Psoas muscle (tissue), 8 donors: Measurements from ENCODE around the gene ZNF668. TPM values are rescaled to one million over a fixed set of nuclear protein-coding genes. Genes with fewer than 3 reads are reported as not detected.

Experiments
- ATAC-seq, 4 donors: fragments of 200-7000 bp; cut with Tn5 transposase; one replicate each; pipeline ENCODE4 v1.9.1; 2020; ENCODE audit warnings: moderate library complexity in 3 of 4, mild to moderate bottlenecking in 2 of 4
- DNase-seq, 2 donors: peaks; one replicate each; pipeline ENCODE4 v3.0.0-alpha.2; 2020
- H3K27ac ChIP-seq: fragments of 200-600 bp; one replicate; pipeline ENCODE4 v1.8.0; 2022
- H3K27me3 ChIP-seq, 3 donors: fragments of 200-600 bp in 1 of 3; one replicate each; pipeline versions ENCODE4 v1.6.1 to v1.8.0; 2013 to 2022; ENCODE audit warnings: low read length in 2 of 3, mild to moderate bottlenecking in 2 of 3, moderate library complexity in 1 of 3; ENCODE audit not compliant: insufficient read depth in 3 of 3
- H3K36me3 ChIP-seq, 2 donors: fragments of 200-600 bp in 1 of 2; one replicate each; pipeline versions ENCODE4 v1.6.1 to v1.8.0; 2013 to 2022; ENCODE audit warnings: low read depth in 1 of 2, mild to moderate bottlenecking in 1 of 2, moderate library complexity in 1 of 2; ENCODE audit not compliant: insufficient read depth in 1 of 2
- H3K4me1 ChIP-seq: fragments of 200-600 bp; one replicate; pipeline ENCODE4 v1.8.0; 2022
- H3K4me3 ChIP-seq: fragments of 200-600 bp; one replicate; pipeline ENCODE4 v1.8.0; 2022; ENCODE audit warnings: mild to moderate bottlenecking
- H3K9me3 ChIP-seq: fragments of 200-600 bp; one replicate; pipeline ENCODE4 v1.8.0; 2022
- WGBS, 3 donors: extraction: QIAGEN DNeasy Blood & Tissue Kit; methylation state at CpG; one replicate each; pipeline versions ENCODE4 v1.1.6 to v1.1.7; 2013; 5-methylcytosine and 5-hydroxymethylcytosine counted together
- intact Hi-C, 2 donors: fragments of 100-400 bp; cut with DNase I; formaldehyde crosslinking; loops; one replicate each; pipeline versions ENCODE4 v1.11.0 to v1.14.2; 2022
- polyA plus RNA-seq, 3 donors: library from polyadenylated mRNA; stranded (reverse); fragments of 200-250 nt; gene quantifications; one replicate each; pipeline ENCODE4 v1.2.3, GENCODE V29; 2013
- total RNA-seq, 4 donors: library from RNA; stranded (reverse); fragmentation: NEBNext Ultra II Directional in 2 of 4; extraction: Animal tissue kit (Norgen Biotek cat#: 25700) in 2 of 4; gene quantifications; one replicate each; pipeline versions ENCODE4 v1.2.1 to v1.2.4, GENCODE V29; 2021 to 2023
- TF ChIP-seq, protein P1 (sequence below): fragments of 200-600 bp; IDR thresholded peaks from one replicate; pipeline ENCODE4 v1.8.0; 2022; ENCODE audit warnings: antibody characterized with exemption
- donor health status: healthy with polysubstance abuse.
- donor health status: DM: no; HTN: no; CAD: no; lungs with moderate emphysema.
- donor health status: Bipolar disorder and iron deficiency.
- donor health status: healthy.
- donor health status: DM: yes; HTN: yes; CAD: no.
- donor health status: DM: no; HTN: no; CAD: no.
- donor health status: DM: no; HTN: no; CAD: no.
- donor health status: DM: yes; HTN: yes; CAD: no.

The ZNF668 gene
- total and polyA plus RNA-seq, 7 donors: 5.3 to 12.3 (median 7.2) TPM

DNA sequence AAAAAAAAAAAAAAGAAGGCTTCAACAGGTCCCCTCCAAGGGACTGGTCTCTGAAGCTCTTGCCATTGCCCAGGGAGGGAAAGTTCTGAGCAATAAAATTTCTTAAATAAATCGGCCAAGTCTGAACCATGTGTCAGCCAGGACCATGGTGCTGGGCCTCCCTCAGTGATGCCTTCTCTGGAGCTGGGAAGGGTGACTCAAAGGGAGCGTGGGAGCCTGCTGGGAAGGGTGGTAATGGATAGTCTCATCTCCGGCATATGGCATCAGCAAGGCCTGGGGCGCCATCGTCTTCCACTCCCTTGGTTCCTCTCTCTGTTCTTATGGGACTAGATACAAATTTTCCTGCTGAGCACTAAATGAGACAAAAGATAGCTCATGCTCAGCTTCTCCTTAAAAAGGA is 18.3 kb upstream of the ZNF668 start:
- no peak for ATAC-seq
- WGBS, 3 donors: 90 to 95% (median 95%) methylated on average over 5 of the region's 5 CpGs
- no peaks in the 10 kb centered on the region for H3K27me3 ChIP-seq
- peaks cover 4% of the 10 kb centered on the region for H3K4me1 ChIP-seq
- no peaks in the 10 kb centered on the region for H3K9me3 ChIP-seq
- peak in 1 of 2 donors; percentile 25 for DNase-seq
- no peak overlapping the region for H3K27ac ChIP-seq
- TF ChIP-seq, protein P1, sequence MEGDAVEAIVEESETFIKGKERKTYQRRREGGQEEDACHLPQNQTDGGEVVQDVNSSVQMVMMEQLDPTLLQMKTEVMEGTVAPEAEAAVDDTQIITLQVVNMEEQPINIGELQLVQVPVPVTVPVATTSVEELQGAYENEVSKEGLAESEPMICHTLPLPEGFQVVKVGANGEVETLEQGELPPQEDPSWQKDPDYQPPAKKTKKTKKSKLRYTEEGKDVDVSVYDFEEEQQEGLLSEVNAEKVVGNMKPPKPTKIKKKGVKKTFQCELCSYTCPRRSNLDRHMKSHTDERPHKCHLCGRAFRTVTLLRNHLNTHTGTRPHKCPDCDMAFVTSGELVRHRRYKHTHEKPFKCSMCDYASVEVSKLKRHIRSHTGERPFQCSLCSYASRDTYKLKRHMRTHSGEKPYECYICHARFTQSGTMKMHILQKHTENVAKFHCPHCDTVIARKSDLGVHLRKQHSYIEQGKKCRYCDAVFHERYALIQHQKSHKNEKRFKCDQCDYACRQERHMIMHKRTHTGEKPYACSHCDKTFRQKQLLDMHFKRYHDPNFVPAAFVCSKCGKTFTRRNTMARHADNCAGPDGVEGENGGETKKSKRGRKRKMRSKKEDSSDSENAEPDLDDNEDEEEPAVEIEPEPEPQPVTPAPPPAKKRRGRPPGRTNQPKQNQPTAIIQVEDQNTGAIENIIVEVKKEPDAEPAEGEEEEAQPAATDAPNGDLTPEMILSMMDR: no peak
- intact Hi-C loops: loop anchor here in 1 of 2 donors (10.0 kb wide), 1 partner anchor 108 kb away; the partner anchor contains the start of gene HSD3B7
- H3K36me3 ChIP-seq: peaks cover 0 to 31% of the 10 kb centered on the region in 2 donors
- no peak overlapping the region for H3K4me3 ChIP-seq

DNA sequence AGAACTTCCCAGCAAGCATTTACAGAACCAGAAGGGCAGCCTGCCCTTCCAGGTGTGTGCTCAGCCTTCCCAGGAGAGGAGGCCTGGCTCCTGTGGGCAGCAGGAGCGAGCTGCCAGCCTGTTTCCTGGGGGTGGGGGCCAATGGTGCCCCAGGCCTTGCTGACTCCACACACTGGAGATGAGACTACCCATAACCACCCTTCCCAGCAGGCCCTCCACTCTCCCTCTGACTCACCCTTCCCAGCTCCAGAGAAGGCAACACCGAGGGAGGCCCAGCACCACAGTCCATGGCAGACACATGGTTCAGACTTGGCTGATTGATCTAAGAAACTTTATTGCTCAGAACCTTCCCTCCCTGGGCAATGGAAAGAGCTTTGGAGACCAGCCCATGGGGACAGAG is 16.5 kb upstream of the ZNF668 start:
- TF ChIP-seq, protein P1: no peak
- Histone ChIP-seq H3K4me3 (no peak overlapping the region), H3K4me1 (peaks cover 2% of the 10 kb centered on the region), H3K9me3 (no peaks in the 10 kb centered on the region), H3K27ac (no peak overlapping the region), H3K27me3 (no peaks in the 10 kb centered on the region), H3K36me3 (peaks cover 0 to 40% of the 10 kb centered on the region in 2 donors)
- DNase-seq (peak in 1 of 2 donors; percentile 24), ATAC-seq (no peak)
- 70 to 85% (median 85%) methylated on average over 2 of the region's 2 CpGs for WGBS, 3 donors
- intact Hi-C loops: loop anchor here in 1 of 2 donors (10.0 kb wide), 1 partner anchor 106 kb away; the partner anchor contains the start of gene HSD3B7

DNA sequence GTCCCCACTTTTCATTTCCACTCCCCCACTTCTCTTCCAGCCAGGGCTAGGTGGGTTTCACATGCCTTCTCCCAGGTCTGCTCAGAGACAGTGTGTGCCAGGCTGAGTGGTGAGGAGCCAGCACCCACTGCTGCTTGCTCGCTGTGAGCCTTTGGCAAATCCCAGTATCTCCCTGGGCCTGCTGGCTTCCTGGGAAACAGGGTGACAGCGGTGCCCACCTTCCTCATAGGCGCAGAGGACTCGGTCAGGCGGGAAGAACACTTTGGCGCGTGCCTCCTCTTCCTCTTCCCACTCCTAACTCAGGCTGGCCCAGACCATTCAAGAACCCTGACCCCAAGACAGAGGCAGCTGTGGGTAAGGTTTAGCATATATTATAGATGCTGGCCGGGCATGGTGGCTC is 15.2 kb upstream of the ZNF668 start:
- no peaks in the 10 kb centered on the region for H3K9me3 ChIP-seq
- intact Hi-C loops: no loop called here
- H3K27ac ChIP-seq: no peak overlapping the region
- peaks cover 0 to 53% of the 10 kb centered on the region in 2 donors for H3K36me3 ChIP-seq
- no peaks in the 10 kb centered on the region for H3K4me1 ChIP-seq
- H3K27me3 ChIP-seq: no peaks in the 10 kb centered on the region
- DNase-seq (peak in 1 of 2 donors; percentile 36), ATAC-seq (no peak)
- TF ChIP-seq, protein P1: no peak
- H3K4me3 ChIP-seq: no peak overlapping the region
- 88 to 95% (median 91%) methylated on average over 8 of the region's 8 CpGs for WGBS, 3 donors

DNA sequence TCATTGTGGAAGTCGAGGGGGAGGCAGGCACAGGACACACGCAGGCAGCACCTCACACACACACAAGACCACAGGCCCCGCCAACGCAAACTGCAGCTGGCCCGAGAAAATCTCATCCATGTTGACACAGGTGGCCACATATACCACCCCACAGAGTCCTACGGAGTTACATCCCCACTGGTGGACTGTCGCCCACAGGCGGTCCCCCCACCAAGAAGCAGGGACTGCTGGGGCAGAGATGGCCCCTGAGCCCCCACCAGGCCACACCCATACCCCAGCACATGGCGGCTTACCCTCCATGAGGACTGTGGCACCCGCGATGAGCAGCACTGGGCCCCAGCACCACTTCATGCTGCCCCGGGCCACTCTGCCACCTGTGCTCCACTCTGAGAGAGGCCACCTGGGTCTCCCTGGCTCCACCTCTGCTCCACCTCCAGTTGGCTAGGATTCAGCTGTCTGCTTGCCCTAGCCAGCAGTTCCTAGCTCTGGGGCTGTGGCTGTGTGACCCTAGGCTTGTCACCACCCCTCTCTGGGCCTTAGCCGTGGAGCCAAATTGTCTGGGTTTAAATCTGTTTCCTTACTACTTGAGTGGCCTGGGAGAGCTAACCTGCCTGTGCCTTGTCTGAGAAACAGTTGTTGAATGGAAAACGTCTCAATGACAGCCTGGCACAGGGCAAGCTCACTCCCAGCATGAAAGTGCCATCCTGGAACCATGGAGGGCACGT is 14.6 kb upstream of the ZNF668 start, which contains the start of gene PRSS53:
Gene PRSS53, minus strand, starts transcription at position 485 of the 725 bp plus-strand sequence. Its CDS starts 134 bp downstream, at position 351.
- DNase-seq (peak in 1 of 2 donors; percentile 55), ATAC-seq (no peak)
- TF ChIP-seq, protein P1: no peak
- no peaks in the 10 kb centered on the region for H3K9me3 ChIP-seq
- H3K4me3 ChIP-seq: no peak within 1 kb of the TSS
- H3K27ac ChIP-seq: no peak within 1 kb of the TSS
- H3K36me3 ChIP-seq: peaks cover 0 to 59% of the 10 kb centered on the region in 2 donors
- no peaks in the 10 kb centered on the region for H3K4me1 ChIP-seq
- intact Hi-C loops: no loop called here
- no peaks in the 10 kb centered on the region for H3K27me3 ChIP-seq
- WGBS, 3 donors: 77 to 84% (median 80%) methylated on average over 15 of the region's 15 CpGs
